ENCODE measurements around the gene LDLRAD4.
"Not testable (repeated sequence)": the region's sequence is repeated elsewhere in the genome, so short reads cannot be mapped to it uniquely, and the experiment has no call there.

The LDLRAD4 gene

DNA sequence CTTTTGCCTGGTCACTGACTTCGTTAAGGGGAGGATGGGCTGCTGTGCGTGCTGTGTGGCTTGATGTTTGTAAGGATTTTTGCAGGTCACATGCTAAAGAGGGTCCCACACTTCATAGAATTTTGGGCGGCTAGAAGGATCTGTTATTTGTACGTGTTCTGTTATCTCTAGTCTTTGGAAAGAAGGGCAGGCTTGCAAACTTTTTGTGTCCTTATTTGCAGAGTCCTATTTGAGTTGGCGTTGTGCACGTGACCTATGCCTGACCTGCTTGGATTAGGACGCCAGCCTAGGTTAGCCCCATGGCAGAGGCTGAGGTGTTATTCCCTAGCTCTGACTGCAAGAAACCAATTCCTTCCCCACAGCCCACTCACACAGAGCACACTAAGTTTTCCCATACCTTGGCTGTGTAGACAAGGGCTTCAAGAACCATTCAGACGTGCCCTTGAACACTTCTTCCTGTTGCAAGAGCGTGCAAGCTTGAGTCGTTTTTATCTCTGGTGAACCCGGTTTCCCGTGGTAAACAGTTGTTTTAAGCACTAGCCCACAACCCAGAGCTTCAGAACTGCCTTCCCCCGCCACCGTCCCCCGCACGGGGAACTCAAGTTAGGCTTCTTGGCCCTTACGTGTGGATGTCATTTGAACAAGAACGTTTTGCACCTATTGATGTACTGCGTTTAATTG lies 94.6 kb downstream of the LDLRAD4 start:
- DNase-seq, result no peak

DNA sequence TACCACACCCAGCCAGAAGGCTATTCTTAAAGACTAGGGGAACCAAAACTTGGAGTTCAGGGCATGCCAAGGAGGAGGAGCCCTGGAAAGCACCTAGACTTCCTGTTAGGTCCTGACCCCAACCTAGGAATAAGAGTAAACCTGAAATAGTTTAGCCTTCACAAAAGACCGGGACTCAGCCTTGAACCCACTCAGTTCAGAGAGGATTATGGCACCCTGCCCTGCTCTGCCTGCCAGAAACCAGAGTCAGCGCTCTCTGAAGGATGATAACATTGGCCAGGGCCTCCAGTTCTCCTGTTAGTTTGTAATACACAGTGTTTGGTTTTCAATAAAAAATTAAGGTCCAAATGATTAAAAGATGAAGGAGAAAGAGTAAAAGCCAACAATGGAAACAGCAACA lies 96.4 kb downstream of the LDLRAD4 start:
- DNase-seq, result no peak

DNA sequence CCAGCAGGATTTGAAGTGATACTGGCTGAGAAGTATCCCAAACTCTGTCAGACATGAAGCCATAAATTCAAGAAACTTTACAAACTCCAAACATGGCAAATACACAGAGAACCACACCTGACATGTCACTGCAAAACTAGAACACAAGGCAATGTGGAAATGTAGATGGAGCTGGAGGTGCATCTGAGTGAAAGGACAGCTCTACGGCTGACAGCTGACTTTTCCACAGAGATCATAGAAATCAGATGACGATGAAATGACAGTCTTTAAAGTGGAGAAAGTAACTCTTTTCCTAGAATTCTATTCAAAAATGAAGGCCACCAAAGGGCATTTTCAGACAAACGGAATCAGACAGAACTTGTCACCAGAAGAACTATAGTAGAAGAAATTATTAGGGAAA lies 97.5 kb downstream of the LDLRAD4 start:
- DNase-seq, result no peak

DNA sequence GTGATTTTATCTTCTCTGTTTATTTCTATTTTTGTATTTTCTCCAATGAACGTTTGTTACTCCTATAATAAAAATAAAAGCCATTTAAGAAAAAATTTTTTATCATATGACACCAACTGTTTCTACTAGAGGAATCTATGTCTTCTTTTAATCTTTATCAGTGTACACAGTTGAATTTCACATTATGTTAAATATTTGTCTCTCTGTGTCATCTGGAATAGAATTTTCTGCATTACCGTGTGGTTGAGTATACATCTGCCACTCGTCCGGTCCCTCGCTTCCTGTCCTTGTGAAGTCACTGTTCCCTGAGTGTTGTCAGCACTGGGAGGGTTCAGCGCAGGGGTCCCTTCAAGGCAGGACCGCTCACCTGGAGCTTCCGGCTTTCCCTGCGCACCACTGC lies 99.2 kb downstream of the LDLRAD4 start:
- DNase-seq, result no peak

DNA sequence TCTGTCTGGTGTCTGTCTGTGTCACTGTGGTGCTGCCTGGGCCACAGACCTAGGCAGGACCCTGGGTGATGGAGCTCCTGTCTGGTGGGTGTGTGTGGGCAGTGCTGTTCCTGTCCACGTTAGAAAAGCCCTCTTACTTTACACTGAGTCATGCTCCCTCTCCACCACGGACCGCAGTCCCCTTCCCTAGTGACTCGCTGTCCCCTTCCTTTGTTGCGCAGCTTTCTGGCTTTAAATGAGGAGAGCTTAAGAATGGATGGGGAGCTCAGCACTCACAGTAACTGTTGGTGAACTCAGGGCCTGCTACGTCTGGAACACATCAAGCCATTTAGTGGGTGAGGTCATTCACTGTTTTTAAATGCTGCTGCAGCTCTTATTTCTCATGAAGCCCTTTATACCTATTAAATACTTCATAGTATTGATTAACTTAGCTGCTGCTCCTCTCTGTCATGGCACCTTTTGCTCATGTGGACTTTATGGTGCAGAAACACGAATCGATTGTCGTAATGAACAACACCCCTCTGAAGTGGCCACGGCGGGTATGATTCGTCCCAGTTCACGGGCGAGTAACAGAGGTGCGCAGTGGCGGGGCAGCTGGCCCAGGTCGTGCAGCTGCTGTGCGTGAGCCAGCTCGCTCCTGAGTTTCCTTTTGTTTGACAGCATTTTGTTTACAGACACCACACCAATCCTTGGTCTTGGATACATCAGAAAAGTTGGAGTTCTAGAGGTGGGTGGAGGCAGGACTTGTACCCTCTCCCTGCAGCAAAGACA lies 100.4 kb downstream of the LDLRAD4 start:
- no peak for DNase-seq

DNA sequence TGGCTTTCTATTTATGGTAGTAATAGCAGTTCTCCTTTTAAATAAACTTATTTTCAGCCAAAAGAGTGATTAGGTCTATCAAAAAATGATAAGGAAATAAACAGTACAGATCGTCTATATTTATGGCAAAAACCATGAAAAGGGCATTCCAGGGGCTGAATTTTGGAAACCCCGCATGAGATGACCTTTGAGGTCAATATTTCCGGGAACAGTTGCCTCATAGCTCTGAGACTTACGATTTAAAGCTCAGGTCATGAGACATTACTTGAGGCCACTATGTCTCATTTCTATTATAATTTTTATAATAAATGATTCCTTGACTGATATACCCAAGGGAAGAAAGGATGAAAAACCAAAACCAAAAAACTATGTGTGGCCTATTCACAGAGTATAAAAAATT lies 101.1 kb downstream of the LDLRAD4 start:
- no peak for DNase-seq

DNA sequence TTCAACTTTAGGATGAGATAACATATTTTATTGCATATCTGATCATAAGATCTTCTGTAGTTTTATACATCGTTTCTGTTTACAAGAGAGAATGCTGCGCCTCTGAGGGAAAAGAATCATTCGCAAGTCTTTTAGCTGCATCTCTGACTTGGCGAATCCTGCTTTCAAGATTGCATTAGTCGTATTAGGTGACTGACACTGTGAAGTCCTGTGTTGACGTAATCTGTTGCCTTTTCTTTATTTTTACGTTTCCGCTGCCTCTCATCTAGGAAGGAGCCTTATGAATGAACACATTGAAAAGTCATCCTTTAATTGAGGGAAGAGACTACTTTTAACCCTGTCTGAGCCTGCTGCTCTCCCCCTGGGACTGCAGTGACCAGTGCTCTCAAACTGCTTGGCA lies 101.5 kb downstream of the LDLRAD4 start:
- DNase-seq, result peak; percentile 40

DNA sequence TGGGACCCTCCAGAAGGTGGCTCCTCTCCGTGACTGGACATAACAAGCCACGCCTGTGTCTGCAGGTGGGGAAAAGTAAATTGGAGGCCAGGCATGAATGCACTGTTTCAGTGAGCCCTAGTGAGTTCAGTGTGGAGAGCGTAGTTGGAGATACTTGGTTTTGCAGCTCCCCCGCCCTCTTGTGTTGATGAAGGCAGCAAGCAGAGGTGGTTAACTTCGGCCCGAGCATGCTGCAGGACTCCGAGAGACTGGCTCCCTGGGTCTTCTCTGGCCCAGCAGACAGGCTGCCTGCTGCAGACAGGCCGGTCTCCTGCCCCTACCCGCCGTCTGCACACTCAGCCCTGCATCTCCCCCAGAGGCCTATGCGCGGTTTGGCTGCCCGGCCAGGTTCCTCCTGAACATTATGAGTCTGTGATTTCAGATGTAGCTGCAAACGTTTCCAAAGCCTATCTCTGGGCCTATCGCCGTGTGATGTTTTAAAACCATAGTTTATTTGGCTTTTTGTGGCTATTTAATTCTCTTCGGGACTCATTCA lies 102.4 kb downstream of the LDLRAD4 start:
- DNase-seq, result no peak

DNA sequence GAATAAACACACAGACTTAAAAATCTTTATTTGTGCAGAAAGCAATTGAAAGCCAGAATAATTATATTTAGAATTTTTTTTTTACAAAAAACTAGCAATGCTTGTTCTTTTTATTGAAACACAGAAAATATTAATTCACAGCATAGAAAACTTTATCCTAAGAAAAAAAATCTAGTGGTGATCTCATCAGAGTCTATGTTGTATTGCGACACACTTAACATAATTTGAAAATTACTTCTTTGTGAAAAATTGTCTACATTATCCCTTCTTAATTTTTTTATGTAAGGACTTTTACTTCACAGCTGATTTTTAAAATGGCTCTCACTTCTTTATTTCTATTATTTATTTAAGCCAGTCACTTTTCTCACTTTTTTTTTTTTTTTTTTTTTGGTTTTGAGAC lies 103.4 kb downstream of the LDLRAD4 start:
- DNase-seq, result no peak

DNA sequence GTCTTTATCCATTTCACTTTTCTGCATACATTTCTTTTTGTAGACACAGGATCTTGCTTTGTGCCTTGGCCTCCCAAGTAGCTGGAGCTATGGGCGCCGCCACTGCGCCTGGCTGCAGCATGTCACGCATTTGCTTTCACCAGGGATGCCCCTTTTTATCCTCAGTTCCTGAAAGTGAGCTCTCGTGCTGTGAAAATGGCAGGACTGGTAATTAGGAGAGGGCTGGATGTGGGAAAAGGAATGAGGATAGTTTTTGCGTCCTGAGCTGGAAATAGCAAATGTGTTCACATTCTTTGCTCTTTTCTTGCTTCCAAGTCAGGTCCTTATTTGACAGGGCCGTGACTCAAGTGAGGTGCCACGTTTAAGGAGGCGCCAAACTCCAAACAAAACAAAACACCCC lies 104.6 kb downstream of the LDLRAD4 start:
- no peak for DNase-seq

DNA sequence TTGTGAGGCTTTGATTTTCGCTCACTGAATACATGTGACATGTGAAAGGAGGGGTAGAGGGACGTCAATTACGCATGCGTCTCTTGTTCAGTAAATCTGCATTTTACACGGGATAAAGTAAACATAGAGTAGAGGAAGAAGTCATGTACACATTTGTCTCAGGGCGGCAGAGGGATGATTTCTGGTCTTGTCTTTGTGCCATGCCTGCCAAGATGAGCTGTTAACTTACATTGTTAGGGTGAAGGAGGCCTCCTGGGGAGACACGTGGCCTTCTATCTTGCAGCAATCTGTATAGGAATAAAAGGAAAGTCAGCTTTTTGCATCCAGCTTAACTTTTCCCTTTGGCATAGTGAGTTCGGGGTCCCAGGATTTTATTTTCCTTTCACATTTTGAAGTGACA lies 106.3 kb downstream of the LDLRAD4 start:
- DNase-seq, result no peak

DNA sequence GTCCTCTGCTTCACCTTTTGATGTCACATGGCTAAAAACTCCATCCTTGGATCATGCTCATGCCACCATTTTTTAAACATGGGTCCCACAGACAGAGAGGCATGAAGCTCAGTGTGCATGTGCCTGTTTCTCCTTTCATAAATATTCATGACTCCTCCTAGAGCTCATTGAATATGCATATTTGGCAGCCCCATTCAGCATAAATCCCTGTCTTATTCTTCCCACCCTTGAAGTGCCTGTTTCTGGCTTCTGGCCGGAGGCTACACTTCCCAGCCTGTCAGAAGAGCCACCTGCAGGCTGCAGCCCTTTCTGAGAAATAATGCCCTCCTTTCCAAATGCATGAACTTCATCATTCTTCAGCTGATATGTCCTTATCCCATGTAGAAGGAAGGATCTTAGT lies 109.7 kb downstream of the LDLRAD4 start:
- DNase-seq, result no peak

DNA sequence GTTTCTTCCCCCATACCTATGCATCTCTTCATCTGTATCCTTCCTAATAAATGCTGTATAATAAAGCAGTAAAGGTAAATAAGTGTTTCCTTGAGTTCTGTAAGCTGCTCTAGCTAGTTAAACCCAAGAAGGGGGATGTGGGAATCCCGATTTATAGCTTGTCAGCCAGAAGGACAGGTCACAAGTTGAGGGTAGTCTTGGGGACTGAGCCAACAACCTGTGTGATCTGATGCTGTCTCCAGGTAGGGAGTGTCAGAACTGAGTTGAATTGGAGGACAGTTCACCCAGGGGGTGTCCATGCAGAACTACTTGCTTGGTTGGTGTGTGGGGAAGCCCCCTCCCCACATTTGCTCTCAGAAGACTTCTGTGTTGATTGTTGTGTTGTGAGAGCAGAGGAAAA lies 112.4 kb downstream of the LDLRAD4 start:
- DNase-seq, result no peak

DNA sequence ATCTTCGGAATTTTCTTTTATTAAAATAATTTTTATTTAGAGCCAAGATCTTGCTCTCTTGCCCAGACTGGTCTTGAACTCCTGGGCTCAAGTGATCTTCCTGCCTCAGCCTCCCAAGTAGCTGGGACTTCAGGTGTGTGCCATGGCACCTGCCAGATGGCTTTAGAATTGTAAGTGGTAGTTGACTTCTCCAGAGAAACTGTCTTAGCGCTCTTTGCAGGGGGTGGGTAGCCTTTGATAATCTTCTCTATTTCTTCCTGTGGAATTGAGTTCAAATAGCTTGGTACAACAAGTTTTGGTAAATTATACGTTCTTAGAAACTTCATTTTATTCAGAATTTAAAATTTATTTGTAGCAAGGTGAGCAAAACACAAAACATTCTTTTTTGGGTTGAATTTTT lies 113.3 kb downstream of the LDLRAD4 start:
- DNase-seq, result no peak

DNA sequence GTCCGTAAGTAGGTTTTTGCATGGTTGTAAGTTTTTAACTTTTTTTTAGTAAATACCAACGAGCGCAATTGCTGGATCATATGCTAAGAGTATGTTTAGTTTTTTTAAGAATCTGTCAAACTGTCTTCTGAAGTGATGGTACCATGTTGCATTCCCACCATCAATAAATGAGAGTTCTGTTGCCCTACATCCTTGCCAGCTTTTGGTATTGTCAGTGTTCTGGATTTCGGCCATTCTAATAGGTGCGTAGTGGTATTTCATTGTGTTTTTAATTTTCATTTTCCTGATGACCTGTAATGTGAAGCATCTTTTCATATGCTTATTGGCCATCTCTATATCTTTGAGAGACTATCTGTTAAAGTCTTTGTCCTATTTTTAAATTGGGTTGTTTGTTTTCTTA lies 114.3 kb downstream of the LDLRAD4 start:
- DNase-seq, result no peak

DNA sequence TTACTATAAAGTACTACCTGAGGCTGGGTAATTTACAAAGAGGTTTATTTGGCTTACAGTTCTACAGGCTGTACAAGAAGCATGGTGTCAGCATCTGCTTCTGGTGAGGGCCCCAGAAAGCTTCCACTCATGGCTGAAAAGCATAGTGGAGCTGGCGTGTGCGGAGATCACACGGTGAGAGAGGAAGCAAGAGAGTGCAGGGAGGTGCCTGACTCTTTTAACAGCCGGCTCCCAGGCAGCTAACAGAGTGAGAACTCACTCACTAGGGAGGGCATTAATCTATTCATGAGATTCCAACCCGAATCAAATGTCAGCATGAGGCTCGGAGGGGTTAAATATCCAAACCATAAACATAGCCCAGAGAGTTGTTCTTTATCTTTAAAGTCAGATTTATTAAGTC lies 117.3 kb downstream of the LDLRAD4 start:
- no peak for DNase-seq

DNA sequence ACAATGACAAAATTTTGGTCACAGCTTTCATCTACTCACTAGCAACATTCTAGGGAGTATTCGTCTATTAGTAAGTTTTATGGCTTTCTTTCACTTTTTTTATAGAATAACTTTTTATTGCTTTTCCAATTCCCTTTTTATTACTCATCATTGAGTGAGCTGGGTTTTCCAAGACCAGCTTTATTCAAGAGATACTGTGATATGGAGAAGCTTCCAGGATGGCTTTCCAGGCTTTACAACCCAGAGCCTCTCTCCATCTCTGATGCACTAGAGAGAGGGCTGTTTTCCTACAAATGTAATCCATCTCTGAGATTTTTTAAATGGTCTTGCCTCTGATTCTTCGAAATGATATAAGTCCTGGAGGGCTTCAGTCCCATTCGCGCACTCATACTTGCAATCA lies 118.3 kb downstream of the LDLRAD4 start:
- DNase-seq, result no peak

DNA sequence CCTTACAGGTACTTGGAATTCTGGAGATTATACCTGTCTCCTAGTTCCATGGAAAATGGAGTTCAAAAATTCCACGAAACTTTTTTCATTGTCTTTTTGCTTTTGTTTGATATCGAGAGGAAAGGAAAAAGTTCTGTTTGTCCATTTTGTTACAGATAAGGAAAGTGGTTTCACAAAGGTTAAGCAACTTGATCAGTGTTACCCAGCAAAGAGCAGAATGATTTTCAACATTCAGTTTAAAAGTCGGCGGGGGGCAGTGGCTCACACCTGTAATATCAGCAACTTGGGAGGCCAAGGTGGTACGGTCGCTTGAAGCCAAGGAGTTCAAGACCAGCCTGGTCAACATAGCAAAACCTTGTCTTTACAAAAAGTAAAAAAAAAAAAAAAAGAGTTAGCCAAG lies 118.8 kb downstream of the LDLRAD4 start:
- no peak for DNase-seq

DNA sequence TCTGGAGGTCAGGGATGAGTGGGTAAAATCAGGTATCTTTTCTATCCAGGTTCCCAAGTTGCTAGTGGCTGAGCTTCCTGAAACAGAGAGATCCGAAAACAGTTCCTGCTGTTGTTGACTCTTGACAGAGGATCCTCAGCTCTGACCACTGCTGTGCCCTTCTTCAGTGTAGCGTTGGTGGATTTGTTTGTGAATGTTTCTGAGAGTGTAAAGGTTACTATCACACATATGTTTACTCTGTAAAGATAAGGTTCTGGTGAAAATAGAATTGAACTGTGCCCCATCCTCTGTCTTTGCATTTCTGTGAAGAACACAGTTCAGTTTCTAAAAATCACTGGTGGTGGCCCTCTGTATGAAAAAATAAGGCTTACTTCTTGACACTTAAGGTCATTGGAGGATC lies 119.8 kb downstream of the LDLRAD4 start:
- no peak for DNase-seq

DNA sequence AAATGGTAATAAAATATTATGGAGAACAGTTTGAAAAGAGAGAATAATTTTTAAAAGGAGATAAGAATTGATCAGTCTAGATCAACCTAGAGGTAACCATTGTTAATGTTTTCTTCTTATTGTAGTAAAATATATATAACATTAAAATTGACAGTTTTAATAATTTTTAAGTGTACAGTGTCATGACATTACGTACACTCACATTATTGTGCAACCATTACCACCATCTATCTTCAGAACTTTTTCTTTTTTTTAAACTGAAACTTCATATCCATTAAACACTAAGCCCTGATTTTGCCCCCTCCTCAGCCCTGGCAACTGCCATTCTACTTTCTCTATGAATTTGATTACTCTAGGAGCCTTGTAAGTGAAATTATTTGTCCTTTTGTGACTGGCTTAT lies 121.1 kb downstream of the LDLRAD4 start:
- DNase-seq, result no peak

DNA sequence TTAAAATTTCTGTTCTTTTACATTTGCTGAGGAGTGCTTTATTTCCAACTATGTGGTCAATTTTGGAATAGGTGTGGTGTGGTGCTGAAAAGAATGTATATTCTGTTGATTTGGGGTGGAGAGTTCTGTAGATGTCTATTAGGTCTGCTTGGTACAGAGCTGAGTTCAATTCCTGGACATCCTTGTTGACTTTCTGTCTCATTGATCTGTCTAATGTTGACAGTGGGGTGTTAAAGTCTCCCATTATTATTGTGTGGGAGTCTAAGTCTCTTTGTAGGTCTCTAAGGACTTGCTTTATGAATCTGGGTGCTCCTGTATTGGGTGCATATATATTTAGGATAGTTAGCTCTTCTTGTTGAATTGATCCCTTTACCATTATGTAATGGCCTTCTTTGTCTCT lies 127.9 kb downstream of the LDLRAD4 start:
- DNase-seq, result not testable (repeated sequence)

DNA sequence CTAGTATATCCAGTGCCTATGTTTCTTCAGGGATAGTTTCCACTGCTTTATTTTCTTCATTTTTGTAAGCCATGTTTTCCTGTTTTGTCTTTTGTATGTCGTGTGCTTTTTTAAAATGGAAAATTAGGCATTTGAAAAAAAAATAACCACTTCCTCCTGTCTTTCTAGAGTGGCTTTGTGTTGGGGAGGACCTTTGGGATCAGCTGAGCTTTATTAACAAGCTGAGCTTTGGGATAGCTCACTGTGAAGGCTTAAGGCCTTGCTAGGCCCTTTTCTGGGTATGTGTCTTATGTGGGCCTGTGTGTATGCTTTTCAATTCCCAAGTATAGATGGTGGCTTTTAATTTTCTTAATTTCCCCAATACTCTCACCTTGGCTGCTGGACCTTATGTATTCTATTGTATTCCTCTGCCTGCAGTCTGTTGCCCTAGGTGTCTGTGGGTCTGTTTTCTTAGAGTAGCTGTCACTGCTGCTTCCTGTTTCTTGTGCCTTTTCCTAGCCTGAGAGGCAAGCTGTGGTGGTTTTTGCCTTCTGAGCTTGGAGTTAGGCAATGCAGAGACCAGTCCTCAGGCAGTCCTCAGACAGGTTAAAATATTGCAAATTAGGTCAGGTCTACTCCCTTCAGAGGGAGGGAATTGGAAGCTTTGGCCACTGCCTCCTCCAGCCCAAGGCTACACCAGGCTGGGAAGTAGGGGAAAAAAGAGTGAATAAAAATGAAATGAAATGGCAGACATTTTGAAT lies 134.7 kb downstream of the LDLRAD4 start:
- DNase-seq, result no peak

DNA sequence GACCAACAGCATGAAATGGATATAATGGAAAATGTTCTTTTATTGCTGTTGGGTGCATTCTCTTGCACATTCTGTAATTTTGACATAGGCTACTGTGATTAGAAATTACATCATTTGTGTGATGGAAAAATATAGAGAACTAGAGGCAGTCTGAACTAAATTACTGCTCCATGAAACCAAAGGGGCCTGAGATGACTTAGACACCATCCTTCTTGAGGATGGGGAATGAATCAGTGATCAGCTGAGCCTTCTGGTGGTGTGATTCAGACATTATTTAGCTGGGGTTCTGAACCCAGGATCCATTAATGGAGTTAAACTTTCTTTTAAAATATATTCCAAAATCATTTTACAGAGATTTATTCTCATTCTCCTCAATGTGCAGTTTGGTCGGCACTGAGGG lies 135.8 kb downstream of the LDLRAD4 start:
- no peak for DNase-seq

DNA sequence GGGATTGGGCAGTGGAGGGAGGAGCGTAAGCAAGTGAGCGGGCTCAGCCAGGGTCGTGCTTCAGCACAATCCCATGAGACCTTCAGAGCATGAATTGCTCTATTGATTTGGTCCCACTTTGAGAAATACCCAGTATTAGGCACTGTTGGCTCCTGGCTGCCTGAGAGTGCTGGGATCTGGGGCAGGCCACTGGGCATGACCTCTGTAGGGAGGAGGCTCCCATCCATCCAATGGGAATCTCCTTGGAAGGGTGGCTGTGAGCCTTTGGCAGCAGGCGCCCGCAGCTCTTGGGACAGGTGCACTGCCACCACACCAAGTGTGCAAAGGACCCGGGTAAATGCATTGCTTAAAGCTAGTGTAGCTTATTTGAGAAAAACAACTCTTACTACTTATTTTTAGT lies 137.5 kb downstream of the LDLRAD4 start:
- DNase-seq, result no peak
